Thoracic aorta (tissue), 2 donors: ENCODE results near the gene EFCC1. TPM values are rescaled to one million over a fixed set of nuclear protein-coding genes. Genes with fewer than 3 reads are reported as not detected.

ENCODE experiments used
- ATAC-seq: fragments of 150-250 bp; one replicate; pipeline ENCODE4 v1.8.0; 2017; ENCODE audit warnings: low read depth; ENCODE audit not compliant: insufficient number of reproducible peaks, low FRiP score
- DNase-seq: peaks from one replicate; pipeline ENCODE4 v3.0.0-alpha.2; 2020; ENCODE audit warnings: low spot score
- H3K27ac ChIP-seq, 2 donors: fragments of 200-600 bp; sonication (generic); 1 replicate in 1 of 2; 2 replicates in 1 of 2; pipeline ENCODE4 v1.5.1; 2016; ENCODE audit warnings: mild to moderate bottlenecking in 2 of 2, moderate library complexity in 2 of 2
- H3K27me3 ChIP-seq: fragments of 200-600 bp; sonication (generic); replicated peaks from 2 replicates; pipeline ENCODE4 v1.6.0; 2016; ENCODE audit warnings: mild to moderate bottlenecking; ENCODE audit not compliant: insufficient read depth
- H3K36me3 ChIP-seq: fragments of 200-600 bp; sonication (generic); one replicate; pipeline ENCODE4 v1.5.1; 2016
- H3K4me1 ChIP-seq, 2 donors: fragments of 200-600 bp; sonication (generic); 1 replicate in 1 of 2; 2 replicates in 1 of 2; pipeline versions ENCODE4 v1.5.1 to v1.6.0; 2016; ENCODE audit warnings: low read depth in 2 of 2, mild to moderate bottlenecking in 1 of 2; ENCODE audit not compliant: control insufficient read depth in 1 of 2
- H3K4me3 ChIP-seq: fragments of 200-600 bp; sonication (generic); 2 replicates; pipeline ENCODE4 v1.5.1; 2016; ENCODE audit warnings: mild to moderate bottlenecking
- H3K9me3 ChIP-seq: fragments of 200-600 bp; sonication (generic); 2 replicates; pipeline ENCODE4 v1.5.1; 2016
- CTCF ChIP-seq: fragments of 200-600 bp; sonication (generic); IDR thresholded peaks from one replicate; pipeline ENCODE4 v1.5.1; 2019; ENCODE audit warnings: antibody characterized with exemption
- total RNA-seq, 2 donors: library from RNA; depleted of rRNA; stranded (reverse); fragments of >200 nt; gene quantifications; one replicate each; pipeline versions ENCODE4 v1.1.0 to v1.2.3, GENCODE V29; 2016

Gene EFCC1
- total RNA-seq, 2 donors from 2014 or later = 1.4 TPM; not detected in 1

GRCh38 chr3:128975276-128975675, 25.8 kb upstream of the EFCC1 start:
- H3K27ac ChIP-seq = no peak overlapping the region
- H3K4me1 ChIP-seq = peaks cover 0 to 13% of the 10 kb centered on the region in 2 donors
- DNase-seq (no peak), ATAC-seq (no peak)
- H3K4me3 ChIP-seq = no peak overlapping the region
- no peak for TF ChIP-seq CTCF
- no peaks in the 10 kb centered on the region for H3K36me3 ChIP-seq
- no peaks in the 10 kb centered on the region for H3K9me3 ChIP-seq
- no peaks in the 10 kb centered on the region for H3K27me3 ChIP-seq

- Histone ChIP-seq H3K27ac (no peak overlapping the region), H3K4me3 (no peak overlapping the region), H3K27me3 (no peaks in the 10 kb centered on the region), H3K36me3 (no peaks in the 10 kb centered on the region), H3K9me3 (no peaks in the 10 kb centered on the region), H3K4me1 (no peaks in the 10 kb centered on the region)
- TF ChIP-seq CTCF = no peak
- no peak for ATAC-seq
- DNase-seq = no peak
Measured at GRCh38 chr3:128983293-128984069, 17.6 kb upstream of the EFCC1 start.

DNA sequence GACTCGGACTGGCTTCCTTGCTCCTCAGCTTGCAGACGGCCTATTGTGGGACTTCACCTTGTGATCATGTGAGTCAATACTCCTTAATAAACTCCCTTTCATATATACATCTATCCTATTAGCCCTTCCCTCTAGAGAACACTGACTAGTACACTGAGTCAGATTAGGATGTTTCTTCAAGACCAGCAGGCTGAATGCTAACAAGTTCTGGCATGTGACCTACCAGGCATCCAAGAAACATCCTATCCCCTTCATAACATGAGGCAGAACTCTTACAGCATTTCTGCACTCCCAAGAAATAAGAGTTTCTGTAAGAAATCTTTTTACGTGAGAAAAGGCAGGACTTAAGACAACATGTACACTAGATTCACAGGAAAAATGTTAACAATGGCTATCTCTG, 16.5 kb upstream of the EFCC1 start:
- ATAC-seq = no peak
- H3K27ac ChIP-seq = no peak overlapping the region

GRCh38 chr3:128987302-128988100, 13.6 kb upstream of the EFCC1 start:
- TF ChIP-seq CTCF = no peak
- DNase-seq (no peak), ATAC-seq (no peak)
- Histone ChIP-seq H3K4me1 (no peaks in the 10 kb centered on the region), H3K4me3 (no peak overlapping the region), H3K36me3 (no peaks in the 10 kb centered on the region), H3K27ac (no peak overlapping the region), H3K27me3 (no peaks in the 10 kb centered on the region), H3K9me3 (no peaks in the 10 kb centered on the region)

More for the DNA sequence above, 16.5 kb upstream of the EFCC1 start:
- Histone ChIP-seq H3K9me3 (no peaks in the 10 kb centered on the region), H3K4me1 (no peaks in the 10 kb centered on the region), H3K27me3 (no peaks in the 10 kb centered on the region), H3K4me3 (no peak overlapping the region), H3K36me3 (no peaks in the 10 kb centered on the region)
- DNase-seq = no peak
- no peak for TF ChIP-seq CTCF

GRCh38 chr3:128988286-128988685, 12.8 kb upstream of the EFCC1 start:
- H3K4me3 ChIP-seq = no peak overlapping the region
- no peak for ATAC-seq

More at GRCh38 chr3:128988286-128988685, 12.8 kb upstream of the EFCC1 start:
- Histone ChIP-seq H3K9me3 (no peaks in the 10 kb centered on the region), H3K4me1 (peaks cover under 1 to 4% of the 10 kb centered on the region in 2 donors), H3K27ac (no peak overlapping the region), H3K36me3 (no peaks in the 10 kb centered on the region), H3K27me3 (no peaks in the 10 kb centered on the region)
- no peak for DNase-seq
- TF ChIP-seq CTCF = no peak
